COR-L47 (cell line): Measurements from ENCODE around the gene DPH7.
"Not testable (repeated sequence)": the region's sequence is repeated elsewhere in the genome, so short reads cannot be mapped to it uniquely, and the experiment has no call there.

ENCODE experiments used
- DNase-seq: peaks from one replicate; lab custom pipeline; 2025; lab: John Stamatoyannopoulos, UW

The DPH7 gene

DNA sequence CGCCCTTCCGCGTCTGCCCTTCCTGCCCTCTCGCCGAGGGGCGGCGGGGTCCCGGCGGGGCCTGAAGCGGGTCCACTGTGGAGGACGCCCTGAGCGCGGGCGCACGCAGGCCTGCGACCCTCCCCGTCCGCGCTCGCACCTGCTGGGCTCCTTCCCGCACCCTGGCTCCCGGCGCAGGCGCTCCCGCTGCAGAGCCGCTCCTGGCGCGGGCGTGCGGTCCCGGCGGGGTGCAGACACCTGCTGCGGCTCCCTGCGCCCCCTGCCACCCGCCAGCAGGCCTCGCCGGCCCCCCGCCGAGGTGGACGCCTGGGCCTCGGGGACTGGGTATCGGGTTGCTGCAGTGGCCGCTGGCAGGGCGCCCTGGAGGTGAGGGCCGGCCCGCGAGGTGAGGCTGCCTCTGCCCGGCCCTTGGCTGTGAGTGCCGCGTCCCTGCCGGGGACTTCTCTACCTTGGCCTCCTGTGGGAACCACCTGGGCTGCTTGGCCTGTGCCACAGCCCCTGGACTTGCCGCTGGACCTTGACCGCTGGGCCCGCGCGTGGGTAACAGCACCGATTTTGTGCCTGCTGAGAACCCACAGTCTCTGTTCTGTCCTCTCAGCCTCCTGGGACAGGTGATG lies 27.4 kb upstream of the DPH7 start:
- peak; percentile 60 for DNase-seq

DNA sequence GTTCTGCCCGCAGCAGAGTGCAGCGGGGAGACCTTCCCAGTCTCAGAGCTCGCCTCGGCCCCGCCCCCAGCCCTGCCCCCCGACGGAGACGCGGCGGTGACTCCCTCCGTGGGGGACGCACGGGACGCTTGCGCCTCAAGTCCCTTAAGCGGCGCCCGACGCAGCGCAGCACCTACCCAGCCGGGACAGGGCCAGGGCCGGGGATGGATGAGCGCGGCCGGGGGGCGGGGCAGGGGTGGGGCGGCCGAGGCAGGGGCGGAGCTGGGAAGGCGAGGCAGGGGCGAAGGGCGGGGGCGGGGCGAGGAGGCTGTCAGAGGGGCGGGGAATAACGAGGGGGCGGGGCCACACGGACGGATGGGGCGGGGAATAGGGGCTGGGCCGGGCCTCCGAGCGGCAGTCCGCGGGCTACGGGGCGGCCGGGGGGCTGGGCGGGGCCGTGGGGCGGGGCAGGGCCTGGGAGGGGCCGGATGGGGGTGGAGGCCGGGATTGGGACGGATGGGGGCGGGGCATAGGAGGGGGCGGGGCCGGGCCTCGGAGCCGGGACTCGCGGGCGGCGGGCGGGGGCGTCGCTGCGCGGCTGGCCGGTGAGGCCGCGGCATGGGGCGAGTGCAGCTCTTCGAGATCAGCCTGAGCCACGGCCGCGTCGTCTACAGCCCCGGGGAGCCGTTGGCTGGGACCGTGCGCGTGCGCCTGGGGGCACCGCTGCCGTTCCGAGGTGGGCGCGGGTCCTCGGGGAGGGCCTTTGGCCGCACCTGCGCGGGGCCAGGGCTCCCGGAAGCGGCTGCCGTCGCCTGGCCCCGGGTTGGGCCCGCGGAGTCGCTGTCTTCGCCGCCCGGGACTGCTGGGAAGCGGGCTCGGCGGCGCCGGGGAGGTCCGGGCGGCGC lies 26.6 kb upstream of the DPH7 start, which contains the start of gene ARRDC1:
TSS of gene ARRDC1 (plus strand) at position 566 of the 884 bp plus-strand sequence. CDS start at position 598, 32 bp downstream.
- DNase-seq: peak; percentile 82

DNA sequence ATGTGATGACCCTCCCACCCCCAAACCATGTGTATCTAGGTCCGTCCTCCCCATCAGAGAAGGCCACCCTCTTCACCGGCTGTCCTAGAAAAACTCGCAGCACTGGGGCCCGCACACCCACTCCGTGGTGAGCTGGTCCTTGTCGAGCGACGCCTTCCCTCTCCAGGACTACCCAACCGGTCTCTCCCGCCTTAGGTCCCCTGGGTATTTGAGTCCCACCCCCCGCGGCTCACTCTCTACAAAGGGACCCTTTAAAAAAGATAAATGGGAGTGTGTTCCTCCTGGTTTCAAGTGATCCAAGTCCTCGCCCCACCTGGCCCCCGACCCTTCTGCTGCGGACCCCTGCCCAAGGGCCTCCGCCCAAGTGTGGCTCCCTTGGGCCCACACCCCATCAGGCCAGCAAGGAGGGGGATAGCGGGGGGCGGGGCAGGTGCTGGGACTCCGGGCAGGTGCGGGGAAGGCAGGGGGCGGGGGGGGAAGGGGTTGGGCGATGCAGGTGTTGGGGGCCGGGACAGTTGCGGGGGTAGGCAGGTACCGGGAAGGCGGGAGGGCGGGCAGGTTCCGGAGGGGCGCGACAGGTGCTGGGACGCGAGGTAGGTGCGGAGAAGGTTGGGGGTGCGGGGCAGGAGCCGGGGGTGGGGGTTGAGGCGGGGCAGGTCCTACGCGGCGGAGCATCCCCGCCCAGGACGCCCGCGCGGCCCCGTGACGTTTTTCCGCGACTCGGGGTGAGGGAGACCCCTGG lies 25.8 kb upstream of the DPH7 start:
- DNase-seq: no peak

DNA sequence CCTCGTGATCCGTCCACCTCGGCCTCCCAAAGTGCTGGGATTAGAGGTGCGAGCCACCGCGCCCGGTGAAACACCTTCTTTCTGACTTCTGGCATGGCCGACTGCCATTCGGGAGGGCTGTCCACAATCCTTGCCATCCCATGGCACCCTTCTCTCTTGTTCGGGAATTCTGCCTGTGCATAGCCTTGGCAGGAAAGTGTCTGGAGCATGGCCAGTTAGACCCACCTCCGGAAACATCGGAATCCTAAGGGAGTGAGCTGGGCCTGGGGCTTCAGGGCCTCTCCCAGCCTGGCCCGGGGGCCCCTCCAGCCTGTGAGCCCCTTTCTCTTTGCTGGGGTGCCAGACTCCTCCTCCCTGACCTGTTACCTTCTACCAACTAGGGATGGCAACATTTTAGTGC lies 25.2 kb upstream of the DPH7 start:
- DNase-seq: no peak

DNA sequence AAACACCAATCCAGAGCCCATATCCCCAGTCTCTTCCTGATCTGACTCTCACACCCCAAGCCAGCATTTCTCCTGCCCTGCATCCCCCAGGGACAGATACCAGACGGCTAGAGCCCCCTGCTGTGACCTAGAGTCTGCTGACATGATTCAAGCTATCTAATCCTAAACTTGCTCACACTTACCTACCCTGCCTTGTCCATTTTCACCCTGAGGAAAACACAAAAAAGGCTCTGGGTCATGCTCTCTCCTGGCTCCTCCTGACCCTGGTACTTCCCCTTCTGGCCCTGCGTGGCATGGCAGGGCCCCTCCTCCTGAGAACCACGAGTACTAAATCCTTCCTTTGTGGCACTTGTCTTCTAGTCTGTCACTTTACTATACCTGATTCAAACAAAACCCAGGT lies 23.9 kb upstream of the DPH7 start:
- no peak for DNase-seq

DNA sequence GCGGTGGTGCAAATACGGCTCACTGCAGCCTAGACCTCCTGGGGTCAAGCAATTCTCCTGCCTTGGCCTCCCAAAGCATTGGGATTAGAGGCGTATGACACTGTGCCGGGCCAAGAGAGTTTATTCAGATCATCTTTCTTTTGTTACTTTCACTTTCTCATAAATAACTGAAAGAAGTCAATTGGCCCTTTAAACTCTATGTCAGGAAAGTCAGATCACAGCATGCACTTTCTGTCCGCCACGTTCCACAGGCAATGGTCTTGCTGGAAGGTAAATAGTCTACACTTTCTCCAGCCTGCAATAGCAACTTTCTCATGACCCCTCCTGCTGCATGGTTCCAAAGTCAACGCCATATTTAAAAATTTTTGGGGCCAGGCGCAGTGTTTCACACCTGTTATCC lies 20.2 kb upstream of the DPH7 start:
- DNase-seq: no peak

DNA sequence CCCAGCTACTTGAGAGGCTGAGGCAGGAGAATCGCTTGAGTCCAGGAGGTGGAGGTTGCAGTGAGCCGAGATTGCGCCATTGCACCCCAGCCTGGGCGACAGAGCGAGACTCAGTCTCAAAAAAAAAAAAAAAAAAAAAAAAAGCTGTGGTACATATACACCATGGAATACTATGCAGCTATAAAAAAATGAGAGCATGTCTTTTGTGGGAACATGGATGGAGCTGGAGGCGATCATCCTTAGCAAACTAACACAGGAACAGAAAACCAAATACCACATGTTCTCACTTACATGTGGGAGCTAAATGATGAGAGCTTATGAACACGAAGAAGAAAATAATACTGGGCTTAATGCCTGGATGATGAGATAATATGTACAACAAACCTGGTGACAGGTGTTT lies 17.9 kb upstream of the DPH7 start:
- DNase-seq: not testable (repeated sequence)

DNA sequence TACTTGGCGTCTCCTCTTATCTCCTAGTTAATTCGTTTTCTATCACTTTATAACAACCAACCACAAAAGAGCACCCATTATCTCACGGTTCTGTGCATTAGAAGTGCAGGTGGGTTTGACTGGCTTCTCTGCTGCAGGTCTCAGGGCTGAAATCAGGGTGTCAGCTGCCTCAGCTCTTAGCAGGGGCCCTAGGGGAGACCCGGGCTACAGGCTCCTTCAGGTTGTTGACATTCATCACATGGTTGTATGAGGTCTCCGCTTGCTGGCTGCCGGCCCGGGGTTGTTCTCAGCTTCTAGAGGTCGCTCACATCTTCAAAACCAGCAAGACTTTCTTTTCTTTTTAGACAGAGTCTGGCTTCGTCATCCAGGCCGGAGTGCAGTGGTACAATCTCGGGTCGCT lies 14.5 kb upstream of the DPH7 start:
- no peak for DNase-seq

DNA sequence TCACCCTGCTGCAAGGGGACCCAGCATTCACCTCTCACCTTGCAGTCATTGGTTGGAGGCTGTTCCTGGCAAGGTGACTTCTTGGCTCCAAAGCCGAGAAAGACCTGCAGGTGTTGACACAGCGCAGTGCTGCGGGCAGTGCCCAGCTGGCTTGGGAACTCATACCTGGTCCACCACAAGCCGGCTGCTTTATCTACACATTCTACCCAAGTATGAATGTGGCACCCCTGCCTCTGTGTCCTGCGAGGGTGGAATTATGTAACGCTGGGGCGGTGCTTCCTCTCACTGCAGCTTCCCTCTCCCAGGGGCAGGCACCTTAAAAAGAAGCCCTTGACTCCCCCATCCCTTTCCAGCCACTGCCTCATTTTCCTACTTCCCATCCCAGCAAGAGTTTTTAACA lies 14.0 kb upstream of the DPH7 start:
- DNase-seq: no peak

DNA sequence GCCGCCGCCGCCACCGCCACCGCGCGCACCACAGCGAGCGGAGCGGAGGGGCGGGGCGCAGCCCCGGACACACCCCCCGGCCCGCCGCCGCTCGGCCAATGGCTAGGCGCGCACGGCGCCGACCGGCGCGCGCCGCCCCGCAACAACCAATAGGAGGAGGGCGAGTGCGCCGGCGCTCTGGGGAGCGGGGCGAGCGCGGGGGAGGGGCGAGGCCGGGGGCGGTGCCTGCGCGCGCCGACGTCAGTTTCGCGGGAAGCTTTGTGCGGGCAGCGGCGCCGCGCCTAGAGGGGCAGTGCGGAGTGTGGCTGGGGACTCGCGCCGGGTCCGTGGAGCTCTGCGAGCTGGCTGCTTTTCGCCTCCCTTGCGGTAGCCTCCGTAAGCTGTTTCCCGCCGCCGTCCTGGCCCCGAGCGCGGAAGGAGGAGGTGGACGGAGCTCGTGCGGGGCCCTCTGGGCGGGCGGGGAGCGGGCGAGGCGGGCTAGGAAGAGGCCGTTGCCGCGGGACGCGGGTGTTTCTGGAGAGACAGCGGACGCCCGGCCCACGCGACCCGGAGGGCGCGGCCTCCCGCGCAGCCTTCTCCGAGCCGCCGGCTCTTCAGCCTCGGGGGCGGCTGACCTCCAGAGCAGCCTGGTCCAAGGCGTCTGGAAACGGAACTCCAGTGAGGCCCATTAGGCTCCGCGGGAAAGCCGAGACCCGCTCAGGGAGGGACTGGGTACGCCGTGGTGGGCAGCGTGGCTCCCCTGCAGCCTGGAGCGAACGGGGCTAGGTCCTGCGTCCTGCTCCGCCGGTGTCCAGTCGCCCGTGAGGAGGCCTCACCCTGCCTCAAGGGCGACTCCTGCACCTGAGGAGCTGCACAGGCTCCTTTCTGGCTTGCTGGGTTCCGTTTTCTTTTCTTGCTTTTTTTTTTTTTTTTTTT lies 12.0 kb upstream of the DPH7 start, which contains the start of gene ZMYND19:
TSS of gene ZMYND19 (minus strand) at position 44 of the 915 bp plus-strand sequence. CDS start 249 bp downstream, outside the sequence.
- DNase-seq: peak; percentile 88

DNA sequence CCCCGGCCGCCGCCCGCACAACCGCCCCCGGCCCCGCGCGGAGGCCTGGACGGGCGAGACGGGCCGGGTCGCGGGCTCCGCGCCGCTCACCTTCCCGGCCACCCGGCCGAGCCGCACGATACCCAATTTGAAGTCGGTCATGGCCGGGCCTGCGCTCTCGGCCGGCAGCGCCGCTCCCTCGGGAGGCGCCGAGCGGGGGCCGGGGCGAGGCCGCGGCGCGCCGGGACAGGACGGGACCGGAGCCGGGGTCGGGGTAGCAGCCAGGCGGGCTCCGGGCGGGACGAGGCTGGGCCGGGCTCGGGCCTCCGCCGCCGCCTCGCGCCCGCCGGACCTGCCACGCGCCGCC lies 11.4 kb upstream of the DPH7 start:
- DNase-seq: no peak

DNA sequence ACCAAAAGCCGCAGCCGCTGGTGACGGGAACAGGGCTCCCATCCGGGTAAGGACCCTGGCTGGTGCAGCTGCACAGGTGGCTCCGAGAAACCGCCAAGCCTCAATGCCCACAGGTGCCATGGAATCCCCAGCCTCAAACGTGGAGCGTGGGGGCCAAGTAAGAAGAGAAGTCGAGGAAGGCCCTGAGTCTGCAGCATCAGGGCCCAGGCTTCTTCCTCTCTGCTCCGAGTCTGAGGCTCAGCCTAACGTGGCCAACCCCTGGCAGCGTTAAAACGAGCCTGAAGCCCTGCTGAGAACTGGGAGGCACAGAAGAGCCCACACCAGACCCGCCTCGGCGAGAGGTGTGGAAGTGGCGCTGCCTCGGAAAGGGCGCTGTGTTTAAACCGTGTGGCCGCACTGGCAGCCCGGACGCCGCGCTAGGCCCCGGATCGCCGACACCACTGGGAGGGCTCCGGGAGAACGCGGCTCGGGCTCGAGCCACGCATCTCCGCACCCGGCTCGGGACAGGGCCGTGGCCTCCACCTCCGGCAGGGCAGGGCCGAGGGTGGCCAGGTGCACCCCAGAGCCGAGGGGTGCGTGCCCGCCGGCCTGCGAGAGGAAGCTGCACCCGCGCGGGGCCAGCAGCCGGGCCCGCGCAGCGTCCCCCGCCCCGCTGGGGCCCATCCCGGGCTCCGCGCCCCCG lies 10.9 kb upstream of the DPH7 start:
- no peak for DNase-seq

DNA sequence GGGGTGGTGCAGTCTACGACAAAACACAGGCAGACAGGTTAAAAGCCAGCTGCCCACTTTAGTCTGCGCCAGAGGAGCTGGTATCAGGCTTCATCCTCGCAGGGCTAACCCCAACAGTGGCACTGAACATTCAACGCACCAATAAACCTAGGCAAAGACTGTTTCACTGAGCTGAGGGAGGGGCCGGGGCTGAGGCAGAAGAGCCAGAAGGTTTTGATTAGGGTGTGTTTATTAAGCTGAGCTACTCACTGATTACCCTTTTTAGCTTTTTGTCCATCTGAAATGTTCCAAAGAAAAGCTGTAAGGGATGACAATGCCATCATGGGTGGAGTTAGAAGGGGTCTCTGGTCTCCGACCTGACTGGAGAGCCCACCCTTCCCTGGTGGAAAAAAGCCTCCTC lies 10.2 kb upstream of the DPH7 start:
- no peak for DNase-seq

DNA sequence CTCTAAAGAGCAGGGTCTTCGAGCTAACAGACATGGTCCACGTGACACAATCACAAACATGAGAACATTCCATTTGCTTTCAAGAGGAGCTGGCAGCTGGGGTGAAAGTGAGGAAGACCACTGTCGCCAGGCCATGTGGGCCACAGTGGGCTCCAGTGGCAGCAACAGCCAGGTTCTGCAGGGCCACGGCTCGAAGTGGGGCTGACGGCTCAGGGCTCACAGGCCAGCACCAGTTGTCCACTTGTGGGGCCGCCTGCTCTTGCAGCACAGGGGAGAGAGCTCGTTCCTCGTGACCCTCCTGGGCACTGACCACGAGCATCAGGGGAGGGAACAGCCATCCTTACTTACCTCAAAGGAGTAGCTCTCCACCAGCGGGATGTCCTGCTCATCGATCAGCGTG lies 9.6 kb upstream of the DPH7 start:
- no peak for DNase-seq

DNA sequence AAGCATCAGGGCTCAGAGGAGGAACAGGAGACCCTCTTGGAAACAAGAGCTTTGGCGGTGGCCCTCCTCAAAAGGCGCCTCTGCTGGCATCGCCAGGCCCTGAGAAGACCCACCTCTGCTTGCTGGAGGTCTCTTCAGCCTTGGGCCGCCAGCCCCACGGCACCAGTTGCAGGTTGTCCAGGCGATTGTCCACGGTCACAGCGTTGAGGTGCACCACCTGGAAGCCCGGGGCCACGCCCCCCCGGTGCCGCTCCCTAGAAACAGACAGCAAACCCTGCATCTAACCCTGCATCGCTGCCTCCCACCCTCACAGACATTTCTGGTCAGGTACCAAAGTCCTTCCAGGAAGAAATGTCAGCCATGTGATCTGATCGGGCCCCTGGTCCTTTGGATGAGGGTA lies 8.1 kb upstream of the DPH7 start:
- DNase-seq: no peak

DNA sequence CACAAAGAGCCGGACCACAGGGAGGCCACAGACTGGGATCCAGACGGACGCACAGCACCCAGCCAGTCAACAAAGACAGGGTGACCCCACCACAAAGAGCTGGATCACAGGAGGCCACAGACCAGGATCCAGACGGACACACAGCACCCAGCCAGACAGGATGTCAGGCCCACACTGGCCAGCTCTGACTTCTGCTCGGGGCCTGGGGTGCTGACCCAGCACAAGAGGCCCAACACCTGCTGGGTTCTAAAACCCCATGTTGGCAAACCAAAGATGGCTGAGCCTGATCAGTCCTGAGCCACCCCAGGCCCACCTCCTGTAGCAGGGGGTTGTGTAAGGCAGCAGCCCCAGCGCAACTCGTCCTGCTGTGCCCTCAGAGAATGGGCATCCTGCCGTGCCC lies 5.2 kb upstream of the DPH7 start:
- no peak for DNase-seq

DNA sequence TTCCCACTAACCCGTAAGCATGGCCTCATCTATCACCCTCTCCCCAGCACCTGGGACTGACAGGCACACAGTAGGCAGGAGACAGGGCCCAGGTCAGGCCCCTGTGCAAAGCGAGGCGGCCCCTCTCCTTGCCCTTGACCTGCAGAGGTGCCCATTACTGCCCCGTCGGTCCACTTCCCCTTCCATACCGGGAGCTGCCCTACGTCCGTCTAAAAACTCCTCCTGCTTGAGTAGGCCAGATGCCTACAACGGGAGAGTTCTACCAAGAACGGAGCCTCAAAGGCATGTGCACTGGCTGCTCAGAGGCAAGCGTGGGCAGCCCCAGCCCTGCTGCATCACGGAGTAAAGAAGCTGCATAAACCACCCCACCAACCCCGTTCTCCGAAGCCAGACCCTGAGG lies 4.6 kb upstream of the DPH7 start:
- no peak for DNase-seq

DNA sequence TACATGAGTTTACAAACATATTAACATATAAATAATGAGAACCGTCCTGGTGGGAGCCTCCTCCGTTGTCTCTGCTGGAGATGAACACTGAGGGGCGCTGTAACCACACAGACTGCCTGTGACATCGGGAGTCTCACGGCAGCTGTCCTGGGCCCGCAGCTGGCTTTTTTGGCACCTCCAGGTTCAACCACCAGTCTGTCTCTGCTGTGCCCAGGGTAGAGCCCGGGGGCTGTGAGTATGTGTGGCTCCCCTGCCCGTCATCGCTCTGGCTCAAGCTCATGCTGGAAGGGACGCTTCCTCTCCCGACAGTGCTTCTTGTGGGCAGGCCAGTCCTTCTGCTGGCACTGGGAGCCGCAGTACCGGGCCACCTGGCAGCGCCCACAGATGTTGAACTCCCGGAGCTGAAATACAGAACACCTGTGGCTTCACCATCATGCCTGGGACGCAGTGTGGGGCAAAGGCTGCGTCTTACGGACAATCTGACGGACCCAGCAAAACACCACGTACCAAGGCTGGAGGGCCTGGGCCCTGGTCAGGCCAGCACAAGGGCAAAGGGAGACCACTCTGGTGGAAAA lies 3.6 kb upstream of the DPH7 start:
- no peak for DNase-seq

DNA sequence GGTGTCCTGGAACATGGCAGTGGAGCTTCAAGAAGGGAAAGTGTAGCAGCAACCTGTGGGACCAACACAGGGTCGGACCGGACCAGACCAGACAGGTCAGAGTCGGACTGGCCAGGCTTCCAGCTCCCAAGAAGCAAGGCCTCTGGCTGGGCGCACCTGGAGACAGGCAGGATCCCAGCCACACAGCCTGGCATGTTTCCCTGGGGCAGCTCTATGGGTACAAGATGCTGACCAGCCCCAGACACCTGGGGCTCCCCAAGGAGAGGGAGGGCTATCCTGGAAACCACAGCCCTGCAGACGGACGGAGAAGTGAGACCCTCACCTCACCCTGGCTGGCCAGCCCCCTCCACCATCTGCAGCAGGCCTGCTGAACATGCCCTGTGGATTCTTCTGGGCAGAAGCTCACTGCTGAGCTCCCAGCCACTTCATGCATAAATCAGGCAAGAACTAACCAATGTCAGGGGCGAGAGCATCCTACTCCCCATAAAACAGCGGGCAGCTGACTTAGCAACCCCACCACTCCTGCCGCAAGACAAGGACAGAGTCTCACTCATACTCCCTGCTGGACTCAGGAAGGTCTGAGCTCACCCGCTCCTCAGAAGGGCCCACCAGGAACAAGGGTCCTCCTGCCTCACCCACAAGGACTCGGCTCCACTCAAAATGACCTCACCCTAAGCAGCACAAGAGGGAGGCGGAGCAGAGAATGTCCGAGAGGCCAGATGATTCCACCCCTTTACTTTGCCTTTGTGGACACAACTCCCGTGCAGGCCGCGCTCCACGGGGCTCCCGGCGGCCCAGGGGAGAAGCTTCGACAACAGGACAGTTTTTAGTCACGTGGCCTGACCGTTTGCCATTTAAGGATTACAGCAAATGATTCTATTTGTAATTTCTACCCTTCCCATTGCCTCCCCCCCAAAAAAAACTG lies 2.9 kb upstream of the DPH7 start:
- DNase-seq: no peak

DNA sequence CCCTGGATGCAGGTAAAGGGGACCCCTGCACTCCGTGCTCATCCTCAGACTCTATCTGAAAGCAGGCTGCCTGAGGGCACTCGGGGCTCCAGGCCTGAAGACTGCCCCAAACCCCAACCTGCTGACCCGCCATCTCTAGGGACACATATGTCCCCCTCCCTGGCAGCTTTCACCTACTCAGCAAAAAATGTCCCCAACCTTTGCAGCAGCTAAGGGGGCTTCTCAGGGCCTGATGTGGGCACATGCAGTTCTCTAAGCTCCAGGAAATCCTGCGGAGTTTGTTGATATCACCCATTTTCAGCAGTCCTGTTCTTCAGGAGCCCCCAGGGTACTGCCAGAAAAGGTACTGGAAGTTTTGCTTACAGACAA lies 2.2 kb upstream of the DPH7 start:
- DNase-seq: no peak
